Muscle layer of duodenum (tissue), 2 donors: ENCODE results near the gene PSTPIP2.
"Not testable (repeated sequence)": the region's sequence is repeated elsewhere in the genome, so short reads cannot be mapped to it uniquely, and the experiment has no call there.

Experiments
- H3K27ac ChIP-seq: one replicate; pipeline ENCODE4 v1.7.0; 2013; ENCODE audit warnings: mild to moderate bottlenecking, low read length
- H3K27me3 ChIP-seq: one replicate; pipeline ENCODE4 v1.7.0; 2013; ENCODE audit warnings: low read depth, mild to moderate bottlenecking, control low read depth, low read length
- H3K36me3 ChIP-seq, 2 donors: one replicate each; pipeline ENCODE4 v1.7.0; 2013; ENCODE audit warnings: low read length in 2 of 2, control low read depth in 1 of 2, mild to moderate bottlenecking in 1 of 2; ENCODE audit not compliant: insufficient read depth in 2 of 2, control insufficient read depth in 1 of 2
- H3K4me1 ChIP-seq, 2 donors: one replicate each; pipeline ENCODE4 v1.7.0; 2013; ENCODE audit warnings: low read length in 2 of 2, mild to moderate bottlenecking in 2 of 2, control low read depth in 1 of 2, moderate library complexity in 1 of 2; ENCODE audit not compliant: insufficient read depth in 2 of 2, control insufficient read depth in 1 of 2
- H3K4me3 ChIP-seq, 2 donors: one replicate each; pipeline ENCODE4 v1.7.0; 2013; ENCODE audit warnings: low read length in 2 of 2, low read depth in 1 of 2, mild to moderate bottlenecking in 1 of 2
- H3K9me3 ChIP-seq, 2 donors: one replicate each; pipeline ENCODE4 v1.7.0; 2013; ENCODE audit warnings: low read length in 2 of 2, control low read depth in 1 of 2, mild to moderate bottlenecking in 1 of 2; ENCODE audit not compliant: control insufficient read depth in 1 of 2
- donor health status: healthy.

The PSTPIP2 gene

DNA sequence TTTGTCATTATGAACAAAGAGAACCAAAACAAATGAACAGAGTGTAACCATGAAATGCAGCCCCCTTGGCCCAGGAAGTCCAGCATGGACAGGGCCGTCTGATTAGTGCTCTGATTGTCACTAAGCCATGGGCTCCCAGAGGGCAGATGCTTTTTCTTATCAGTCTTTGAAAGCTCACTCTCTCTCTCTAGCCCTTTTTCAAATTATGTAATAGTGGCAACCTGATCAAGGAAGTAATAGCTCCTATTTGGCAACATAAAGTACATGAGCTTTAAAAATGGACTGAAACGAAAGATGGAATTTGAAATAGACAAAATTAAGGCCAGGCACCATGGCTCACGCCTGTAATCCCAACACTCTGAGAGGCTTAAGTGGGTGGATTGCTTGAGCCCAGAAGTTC is 72.5 kb downstream of the PSTPIP2 start:
- H3K4me1 ChIP-seq, result no peaks in the 10 kb centered on the region
- no peaks in the 10 kb centered on the region for H3K36me3 ChIP-seq

DNA sequence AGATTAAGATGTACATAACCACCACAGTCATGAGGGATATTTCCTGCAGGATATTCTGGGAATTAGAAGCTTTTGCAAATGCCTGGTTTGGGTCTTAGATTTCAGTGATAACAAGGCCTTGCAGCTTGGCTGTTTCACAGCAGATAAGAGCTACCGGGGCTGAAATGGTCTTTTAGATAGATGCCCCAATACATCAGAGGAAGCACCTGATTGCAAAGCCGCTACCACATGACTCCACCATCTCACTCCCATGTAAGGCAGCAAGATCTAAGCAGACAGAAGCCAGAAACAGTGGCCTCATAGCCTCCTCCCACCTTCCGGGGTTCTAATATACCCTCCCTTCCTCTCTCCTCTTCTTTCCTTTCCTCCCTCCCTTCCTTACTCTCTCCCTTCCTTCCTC is 73.8 kb downstream of the PSTPIP2 start:
- Histone ChIP-seq H3K27ac (no peak overlapping the region), H3K4me3 (no peak overlapping the region), H3K27me3 (no peaks in the 10 kb centered on the region), H3K36me3 (peaks cover 0 to 3% of the 10 kb centered on the region in 2 donors), H3K4me1 (no peaks in the 10 kb centered on the region), H3K9me3 (no peaks in the 10 kb centered on the region)

More for the DNA sequence above, 72.5 kb downstream of the PSTPIP2 start:
- Histone ChIP-seq H3K4me3 (no peak overlapping the region), H3K9me3 (no peaks in the 10 kb centered on the region), H3K27ac (no peak overlapping the region), H3K27me3 (no peaks in the 10 kb centered on the region)

DNA sequence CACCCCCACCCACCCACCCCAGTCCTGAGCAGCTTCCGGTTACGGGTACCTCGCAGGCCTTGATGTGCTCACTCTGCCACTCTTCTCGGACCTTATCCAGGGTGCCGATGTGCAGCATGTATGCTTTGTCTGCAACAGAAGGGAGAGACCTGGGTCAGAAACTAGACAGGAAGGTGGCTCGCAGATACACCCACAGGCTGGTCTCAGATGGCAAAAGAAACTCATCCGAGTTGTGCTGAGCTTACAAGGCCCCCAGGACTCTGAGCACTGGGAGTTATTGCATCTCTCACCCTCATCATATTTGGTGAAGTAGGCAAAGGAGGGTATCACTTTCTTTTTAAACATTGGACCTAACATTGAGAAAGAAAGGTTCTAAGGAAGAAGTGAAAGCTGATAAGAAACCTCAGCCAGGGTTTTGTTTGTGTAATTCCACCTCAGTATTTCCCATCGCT is 74.3 kb downstream of the PSTPIP2 start:
- peaks cover 0 to 3% of the 10 kb centered on the region in 2 donors for H3K36me3 ChIP-seq
- H3K4me1 ChIP-seq, result no peaks in the 10 kb centered on the region
- H3K27ac ChIP-seq, result no peak overlapping the region
- no peak overlapping the region for H3K4me3 ChIP-seq
- no peaks in the 10 kb centered on the region for H3K9me3 ChIP-seq
- H3K27me3 ChIP-seq, result no peaks in the 10 kb centered on the region

DNA sequence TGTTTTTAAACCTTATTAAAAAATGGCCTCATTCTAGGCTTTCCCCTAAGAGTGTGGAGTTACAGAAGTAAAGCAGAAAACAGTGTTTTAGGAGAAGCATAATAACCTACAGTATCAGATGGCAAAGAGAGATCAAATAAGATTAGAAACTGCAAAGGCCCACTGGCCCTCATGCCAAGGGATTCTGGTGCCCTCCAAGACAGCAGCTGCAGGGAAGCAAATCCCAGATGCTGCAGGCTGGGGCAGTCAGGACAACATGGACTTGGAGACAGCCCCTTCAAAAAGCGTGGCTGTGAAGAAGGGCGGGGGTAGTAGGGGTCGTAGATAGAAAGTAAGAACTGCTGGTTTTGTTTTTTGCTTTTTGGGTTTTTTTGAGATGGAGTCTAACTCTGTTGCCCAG is 76.6 kb downstream of the PSTPIP2 start:
- no peaks in the 10 kb centered on the region for H3K27me3 ChIP-seq
- no peaks in the 10 kb centered on the region for H3K4me1 ChIP-seq
- no peaks in the 10 kb centered on the region for H3K9me3 ChIP-seq
- H3K36me3 ChIP-seq, result peaks cover 0 to 8% of the 10 kb centered on the region in 2 donors
- H3K4me3 ChIP-seq, result no peak overlapping the region
- H3K27ac ChIP-seq, result no peak overlapping the region

DNA sequence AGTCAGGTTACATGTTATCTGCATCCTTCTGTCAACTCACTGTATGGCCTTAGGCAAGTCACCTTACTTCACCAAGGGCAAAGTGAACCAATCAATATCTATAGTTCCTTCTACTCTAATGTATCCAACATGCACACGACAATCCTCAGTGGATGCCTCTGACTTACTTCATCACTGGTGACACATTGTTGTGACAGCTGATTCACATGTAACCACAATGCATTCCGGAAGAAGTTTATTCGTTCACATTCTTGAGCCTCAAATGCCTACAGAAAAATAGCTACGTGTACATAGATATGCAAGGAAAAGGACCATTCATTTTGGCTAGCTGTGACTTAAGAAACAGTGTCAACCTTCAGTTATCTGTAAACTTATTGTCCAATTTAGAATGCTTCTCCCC is 78.6 kb downstream of the PSTPIP2 start:
- Histone ChIP-seq H3K27ac (no peak overlapping the region), H3K27me3 (no peaks in the 10 kb centered on the region), H3K4me1 (no peaks in the 10 kb centered on the region), H3K36me3 (peaks cover 0 to 10% of the 10 kb centered on the region in 2 donors), H3K4me3 (no peak overlapping the region), H3K9me3 (no peaks in the 10 kb centered on the region)

DNA sequence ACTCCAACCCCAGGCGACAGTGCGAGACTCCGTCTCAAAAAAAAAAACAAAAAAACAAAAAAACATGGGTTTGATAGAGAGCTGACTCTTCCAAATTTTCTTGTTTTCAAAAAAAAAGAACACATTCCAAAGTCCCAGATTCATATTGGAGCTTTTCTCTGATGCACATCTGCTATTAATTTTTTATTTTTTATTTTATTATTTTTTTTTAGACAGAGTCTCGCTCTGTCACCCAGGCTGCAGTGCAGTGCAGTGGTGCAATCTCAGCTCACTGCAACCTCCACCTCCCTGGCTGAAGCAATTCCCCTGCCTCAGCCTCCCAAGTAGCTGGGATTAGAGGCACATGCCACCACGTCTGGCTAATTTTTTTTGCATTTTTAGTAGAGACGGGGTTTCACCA is 79.5 kb downstream of the PSTPIP2 start:
- peaks cover 0 to 10% of the 10 kb centered on the region in 2 donors for H3K36me3 ChIP-seq
- not testable (repeated sequence) for H3K4me3 ChIP-seq, H3K27me3 ChIP-seq, H3K9me3 ChIP-seq, H3K27ac ChIP-seq, H3K4me1 ChIP-seq

DNA sequence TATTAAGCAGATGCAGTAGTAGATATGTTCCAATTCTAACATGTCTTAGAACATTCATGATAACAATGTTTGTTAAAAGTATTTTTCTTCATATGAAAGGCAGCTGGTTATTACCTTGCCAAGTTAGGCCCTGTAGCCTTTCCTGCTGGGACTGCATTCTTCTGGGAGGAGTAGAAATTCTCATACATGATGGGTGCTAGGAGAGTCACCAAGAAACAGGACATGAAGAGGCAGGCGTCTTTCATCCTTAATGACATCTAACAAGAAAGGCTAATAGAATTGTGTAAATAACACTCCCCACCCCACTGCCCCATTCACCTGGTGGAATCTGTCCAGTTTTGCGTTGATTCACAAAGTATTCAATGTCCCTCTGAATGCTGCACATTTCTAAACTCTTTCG is 80.3 kb downstream of the PSTPIP2 start:
- H3K4me1 ChIP-seq, result no peaks in the 10 kb centered on the region
- H3K36me3 ChIP-seq, result peaks cover 0 to 10% of the 10 kb centered on the region in 2 donors
- H3K9me3 ChIP-seq, result no peaks in the 10 kb centered on the region
- no peak overlapping the region for H3K4me3 ChIP-seq
- no peak overlapping the region for H3K27ac ChIP-seq
- H3K27me3 ChIP-seq, result no peaks in the 10 kb centered on the region

DNA sequence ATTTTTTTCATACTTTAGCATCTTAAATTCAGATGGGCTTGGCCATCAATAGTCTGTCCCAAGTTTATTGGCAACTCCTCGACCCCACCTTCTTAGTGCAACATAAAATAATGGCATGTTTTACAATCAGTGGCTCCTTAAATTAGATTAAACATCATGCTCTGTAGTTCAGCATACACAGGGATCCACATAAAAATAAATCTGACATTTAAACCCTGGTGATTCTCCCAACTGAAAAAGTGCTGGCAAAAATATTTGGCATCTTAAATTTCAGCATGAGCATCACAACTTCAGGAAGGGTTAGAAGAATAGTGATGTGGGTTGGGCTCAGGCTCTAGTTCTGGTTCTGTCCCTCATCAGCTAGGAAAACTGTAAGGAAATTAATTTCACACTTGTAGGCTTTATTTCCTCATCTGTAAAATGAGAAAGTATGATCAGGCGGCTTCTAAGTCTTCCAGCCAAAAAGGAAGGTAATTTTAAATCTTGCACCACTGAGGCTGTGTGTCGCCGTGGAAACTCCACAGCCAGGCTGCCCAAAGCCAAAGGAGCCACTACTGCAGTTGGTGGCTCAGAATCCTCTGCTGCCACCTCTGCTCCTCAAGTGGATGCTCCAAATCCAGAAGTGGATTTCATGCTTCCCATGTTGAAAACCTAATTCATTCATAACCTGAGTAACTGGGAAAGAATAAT is 87.4 kb downstream of the PSTPIP2 start:
- Histone ChIP-seq H3K4me3 (no peak overlapping the region), H3K27ac (no peak overlapping the region), H3K9me3 (no peaks in the 10 kb centered on the region)

DNA sequence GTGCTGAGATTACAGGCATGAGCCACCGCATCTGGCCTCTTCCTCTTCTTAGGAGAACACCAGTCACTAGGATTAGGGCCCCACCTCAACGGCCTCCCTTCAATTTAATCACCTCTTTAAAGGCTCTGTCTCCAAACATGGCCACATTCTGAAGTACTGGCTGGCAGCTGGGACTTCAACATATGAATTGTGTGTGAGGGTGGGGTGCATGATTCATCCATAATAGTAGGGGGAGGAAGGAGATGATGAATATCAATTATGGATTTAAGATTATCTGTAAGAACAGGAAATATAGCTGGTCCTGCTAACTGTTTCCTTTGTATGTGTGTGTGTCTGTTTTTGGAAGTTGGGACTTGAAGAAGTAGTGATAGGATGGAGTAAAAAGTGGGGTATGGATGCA is 90.2 kb downstream of the PSTPIP2 start:
- Histone ChIP-seq H3K27me3 (no peaks in the 10 kb centered on the region), H3K4me3 (no peak overlapping the region), H3K4me1 (no peaks in the 10 kb centered on the region), H3K27ac (no peak overlapping the region), H3K9me3 (no peaks in the 10 kb centered on the region), H3K36me3 (no peaks in the 10 kb centered on the region)

More for the DNA sequence above, 87.4 kb downstream of the PSTPIP2 start:
- no peaks in the 10 kb centered on the region for H3K27me3 ChIP-seq
- no peaks in the 10 kb centered on the region for H3K4me1 ChIP-seq
- H3K36me3 ChIP-seq, result no peaks in the 10 kb centered on the region

DNA sequence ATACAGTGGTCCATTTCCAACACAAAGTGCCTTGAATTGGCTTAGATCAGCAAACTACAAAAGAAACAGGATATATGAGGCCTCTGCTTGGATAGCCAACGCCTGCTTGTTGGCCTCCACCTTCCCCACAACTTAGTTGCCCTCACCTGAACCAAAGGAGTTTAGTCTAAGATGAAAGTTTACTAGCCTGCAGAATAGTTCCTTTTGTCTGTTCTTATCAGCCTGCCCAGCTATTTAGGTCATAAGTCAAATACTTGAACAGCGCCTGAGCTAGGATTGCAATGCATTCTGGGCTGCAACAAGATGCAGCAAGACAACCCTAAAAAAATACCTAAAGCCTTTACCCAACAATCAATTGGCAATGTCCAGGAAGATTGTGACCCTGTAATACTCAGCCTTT is 91.8 kb downstream of the PSTPIP2 start:
- Histone ChIP-seq H3K27ac (no peak overlapping the region), H3K9me3 (no peaks in the 10 kb centered on the region), H3K36me3 (no peaks in the 10 kb centered on the region), H3K4me3 (no peak overlapping the region), H3K27me3 (no peaks in the 10 kb centered on the region), H3K4me1 (no peaks in the 10 kb centered on the region)

DNA sequence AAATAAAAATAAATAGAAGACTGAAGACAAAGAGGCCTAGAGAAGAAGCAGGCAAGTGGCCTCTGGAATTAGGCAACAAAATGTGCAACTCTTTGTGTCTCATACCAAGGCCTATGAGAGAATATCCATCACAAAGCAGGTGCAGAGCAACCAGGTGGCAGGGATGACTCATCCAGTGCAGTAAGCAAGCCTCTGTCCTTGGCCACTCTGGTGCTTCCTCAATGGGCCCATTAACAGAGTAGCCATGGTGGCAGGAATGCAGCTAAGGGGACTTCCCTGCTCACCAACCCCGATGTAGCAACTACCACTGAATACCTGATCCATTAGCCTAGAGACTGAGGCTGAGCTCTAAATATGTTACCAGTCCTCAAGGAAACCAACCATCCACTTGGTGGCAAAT is 94.0 kb downstream of the PSTPIP2 start:
- Histone ChIP-seq H3K27me3 (no peaks in the 10 kb centered on the region), H3K36me3 (no peaks in the 10 kb centered on the region), H3K27ac (no peak overlapping the region), H3K4me1 (no peaks in the 10 kb centered on the region), H3K4me3 (no peak overlapping the region), H3K9me3 (no peaks in the 10 kb centered on the region)

DNA sequence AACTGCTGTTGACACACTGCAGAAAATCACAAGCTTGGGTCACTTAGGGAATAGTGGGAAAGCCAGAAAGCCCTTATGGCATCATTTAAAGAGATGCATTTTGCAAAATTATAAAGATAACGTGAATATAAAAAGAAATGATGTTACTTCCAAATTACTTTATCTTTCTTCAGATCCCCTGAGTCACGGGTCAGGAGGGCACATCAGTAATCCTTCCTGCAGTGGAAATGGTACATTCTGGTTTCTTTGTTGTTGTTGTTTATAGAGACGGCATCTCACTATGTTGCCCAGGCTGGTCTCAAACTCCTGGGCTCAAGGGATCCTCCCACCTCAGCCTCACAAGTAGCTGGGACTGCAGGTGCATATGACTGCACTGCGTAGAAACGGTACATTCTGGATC is 95.1 kb downstream of the PSTPIP2 start:
- Histone ChIP-seq H3K36me3 (no peaks in the 10 kb centered on the region), H3K9me3 (no peaks in the 10 kb centered on the region), H3K27me3 (no peaks in the 10 kb centered on the region), H3K4me3 (no peak overlapping the region), H3K4me1 (no peaks in the 10 kb centered on the region), H3K27ac (no peak overlapping the region)
